CD14-positive monocyte (primary cell): Measurements from ENCODE around the gene AKR1C8. TPM values are rescaled to one million over a fixed set of nuclear protein-coding genes. Genes with fewer than 3 reads are reported as not detected.
"Not testable (repeated sequence)": the region's sequence is repeated elsewhere in the genome, so short reads cannot be mapped to it uniquely, and the experiment has no call there.

Source experiments
- DNase-seq, 3 donors: peaks; one replicate each; pipeline ENCODE4 v3.0.0-alpha.2; 2011 to 2022
- H2AFZ ChIP-seq: 2 replicates; pipeline ENCODE4 v1.6.0; 2012; ENCODE audit warnings: mild to moderate bottlenecking, low read depth, low read length, inconsistent platforms; ENCODE audit not compliant: insufficient read depth, poor library complexity, severe bottlenecking
- H3K27ac ChIP-seq, 2 donors: 1 replicate in 1 of 2; 2 replicates in 1 of 2; pipeline ENCODE4 v1.5.1; 2012 to 2013; ENCODE audit warnings: low read length in 2 of 2, control low read depth in 1 of 2, inconsistent platforms in 1 of 2, low read depth in 1 of 2, mild to moderate bottlenecking in 1 of 2
- H3K27me3 ChIP-seq, 2 donors: one replicate each; pipeline versions ENCODE4 v1.6.0 to v1.6.1; 2011 to 2013; ENCODE audit warnings: low read length in 2 of 2; ENCODE audit not compliant: control insufficient read depth in 2 of 2, insufficient read depth in 2 of 2
- H3K36me3 ChIP-seq, 2 donors: replicated peaks in 1 of 2; 1 replicate in 1 of 2; 2 replicates in 1 of 2; pipeline versions ENCODE4 v1.5.1 to v1.6.1; 2012 to 2013; ENCODE audit warnings: low read length in 2 of 2, control low read depth in 1 of 2, inconsistent platforms in 1 of 2, mild to moderate bottlenecking in 1 of 2; ENCODE audit not compliant: insufficient read depth in 2 of 2, control insufficient read depth in 1 of 2
- H3K4me1 ChIP-seq, 2 donors: 1 replicate in 1 of 2; 2 replicates in 1 of 2; pipeline versions ENCODE4 v1.5.1 to v1.6.1; 2012 to 2013; ENCODE audit warnings: low read length in 2 of 2, control low read depth in 1 of 2, inconsistent platforms in 1 of 2, mild to moderate bottlenecking in 1 of 2, moderate library complexity in 1 of 2; ENCODE audit not compliant: insufficient read depth in 2 of 2, control insufficient read depth in 1 of 2
- H3K4me2 ChIP-seq: replicated peaks from 2 replicates; pipeline ENCODE3; 2012; ENCODE audit warnings: low read length, moderate library complexity, mild to moderate bottlenecking; ENCODE audit not compliant: poor library complexity, severe bottlenecking; ENCODE audit errors: extremely low read depth
- H3K4me3 ChIP-seq, 3 experiments: fragments of 200-600 bp in 1 of 3; sonication (generic) in 1 of 3; replicated peaks in 1 of 3; 1 replicate in 2 of 3; 2 replicates in 1 of 3; pipeline ENCODE4 v1.5.1; 2011 to 2013; ENCODE audit warnings: low read length in 3 of 3, mild to moderate bottlenecking in 3 of 3, control low read depth in 2 of 3, low read depth in 2 of 3, inconsistent platforms in 1 of 3, moderate library complexity in 1 of 3
- H3K79me2 ChIP-seq: 2 replicates; pipeline ENCODE4 v1.6.0; 2012; ENCODE audit warnings: mild to moderate bottlenecking, control low read depth, inconsistent platforms, low read length, moderate library complexity; ENCODE audit not compliant: insufficient read depth
- H3K9ac ChIP-seq: 2 replicates; pipeline ENCODE4 v1.6.0; 2017; ENCODE audit warnings: low read length, mild to moderate bottlenecking; ENCODE audit not compliant: insufficient read depth, poor library complexity, severe bottlenecking
- H3K9me3 ChIP-seq, 2 donors: replicated peaks in 1 of 2; 1 replicate in 1 of 2; 2 replicates in 1 of 2; pipeline versions ENCODE4 v1.5.1 to v1.6.1; 2012 to 2013; ENCODE audit warnings: low read length in 2 of 2, control low read depth in 1 of 2; ENCODE audit not compliant: control insufficient read depth in 1 of 2, insufficient read depth in 1 of 2
- H4K20me1 ChIP-seq: 2 replicates; pipeline ENCODE4 v1.6.0; 2012; ENCODE audit warnings: mild to moderate bottlenecking, low read length, control low read depth, moderate library complexity; ENCODE audit not compliant: insufficient read depth
- H3K27ac Mint-ChIP-seq, 7 donors: one replicate each; pipeline ENCODE4 v1.8.0; 2020; ENCODE audit warnings: mild to moderate bottlenecking in 7 of 7, mixed read lengths in 7 of 7, moderate library complexity in 6 of 7, inconsistent platforms in 2 of 7
- H3K27me3 Mint-ChIP-seq, 3 donors: one replicate each; pipeline ENCODE4 v1.8.0; 2021 to 2022; ENCODE audit warnings: low read depth in 3 of 3, mild to moderate bottlenecking in 3 of 3, mixed read lengths in 3 of 3, moderate library complexity in 3 of 3, inconsistent platforms in 1 of 3
- H3K36me3 Mint-ChIP-seq, 2 donors: one replicate each; pipeline ENCODE4 v1.8.0; 2020; ENCODE audit warnings: mixed read lengths in 2 of 2, inconsistent platforms in 1 of 2, mild to moderate bottlenecking in 1 of 2
- H3K4me1 Mint-ChIP-seq: one replicate; pipeline ENCODE4 v1.8.0; 2020; ENCODE audit warnings: mild to moderate bottlenecking, mixed read lengths
- H3K4me3 Mint-ChIP-seq, 2 donors: one replicate each; pipeline ENCODE4 v1.8.0; 2020; ENCODE audit warnings: mild to moderate bottlenecking in 2 of 2, mixed read lengths in 2 of 2, moderate library complexity in 1 of 2
- H3K9me3 Mint-ChIP-seq, 7 donors: one replicate each; pipeline ENCODE4 v1.8.0; 2020 to 2022; ENCODE audit warnings: mixed read lengths in 7 of 7, mild to moderate bottlenecking in 6 of 7, moderate library complexity in 6 of 7, inconsistent platforms in 2 of 7
- WGBS: methylation state at CpG from one replicate; pipeline ENCODE4 v1.1.5; 2013; ENCODE audit warnings: missing lambda C conversion rate; ENCODE audit not compliant: insufficient coverage; 5-methylcytosine and 5-hydroxymethylcytosine counted together
- intact Hi-C, 2 donors: fragments of 100-400 bp; cut with micrococcal nuclease; formaldehyde crosslinking; loops; one replicate each; pipeline versions ENCODE4 v1.15.0 to v1.15.1; 2023
- polyA plus RNA-seq, 3 donors: library from polyadenylated mRNA; depleted of rRNA in 1 of 3; unstranded in 2 of 3; stranded (reverse) in 1 of 3; fragments of 300-500 nt in 2 of 3; fragments of >200 nt in 1 of 3; fragmentation: Illumina TruSeq in 2 of 3; gene quantifications; 1 replicate in 2 of 3; 2 replicates in 1 of 3; pipeline ENCODE4 v1.2.3, GENCODE V29; 2012 to 2021
- TF ChIP-seq, protein P1 (sequence below): fragments of 200-600 bp; IDR thresholded peaks from one replicate; pipeline ENCODE4 v1.8.0; 2022; ENCODE audit warnings: antibody characterized with exemption, mild to moderate bottlenecking

AKR1C8 gene
- polyA plus RNA-seq, 3 donors = not detected

DNA sequence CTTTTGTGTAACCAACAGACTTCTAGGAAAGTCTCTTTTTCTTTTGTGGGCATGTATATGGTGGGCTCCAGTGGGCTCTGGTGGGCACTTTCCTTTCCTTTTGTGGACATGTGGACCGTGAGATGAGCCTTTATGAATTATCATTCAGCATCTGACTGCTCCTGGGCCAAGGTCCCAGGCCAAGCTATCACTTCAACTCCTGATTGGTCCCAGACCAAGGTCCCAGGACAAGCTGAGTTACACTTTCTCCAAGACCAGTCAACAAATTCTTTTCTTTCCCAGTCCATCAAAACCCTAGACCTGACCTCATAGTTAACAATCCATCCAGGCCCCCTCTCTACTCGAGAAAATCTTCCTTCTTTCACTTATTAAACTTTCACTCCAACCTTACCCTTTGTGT lies 1.0 kb downstream of the AKR1C8 start:
- H3K4me1 Mint-ChIP-seq = no peaks in the 10 kb centered on the region
- H3K36me3 ChIP-seq = no peaks in the 10 kb centered on the region
- no peaks in the 10 kb centered on the region for H3K79me2 ChIP-seq
- DNase-seq = no peak
- TF ChIP-seq, protein P1, sequence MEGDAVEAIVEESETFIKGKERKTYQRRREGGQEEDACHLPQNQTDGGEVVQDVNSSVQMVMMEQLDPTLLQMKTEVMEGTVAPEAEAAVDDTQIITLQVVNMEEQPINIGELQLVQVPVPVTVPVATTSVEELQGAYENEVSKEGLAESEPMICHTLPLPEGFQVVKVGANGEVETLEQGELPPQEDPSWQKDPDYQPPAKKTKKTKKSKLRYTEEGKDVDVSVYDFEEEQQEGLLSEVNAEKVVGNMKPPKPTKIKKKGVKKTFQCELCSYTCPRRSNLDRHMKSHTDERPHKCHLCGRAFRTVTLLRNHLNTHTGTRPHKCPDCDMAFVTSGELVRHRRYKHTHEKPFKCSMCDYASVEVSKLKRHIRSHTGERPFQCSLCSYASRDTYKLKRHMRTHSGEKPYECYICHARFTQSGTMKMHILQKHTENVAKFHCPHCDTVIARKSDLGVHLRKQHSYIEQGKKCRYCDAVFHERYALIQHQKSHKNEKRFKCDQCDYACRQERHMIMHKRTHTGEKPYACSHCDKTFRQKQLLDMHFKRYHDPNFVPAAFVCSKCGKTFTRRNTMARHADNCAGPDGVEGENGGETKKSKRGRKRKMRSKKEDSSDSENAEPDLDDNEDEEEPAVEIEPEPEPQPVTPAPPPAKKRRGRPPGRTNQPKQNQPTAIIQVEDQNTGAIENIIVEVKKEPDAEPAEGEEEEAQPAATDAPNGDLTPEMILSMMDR = no peak
- peaks cover 0 to 7% of the 10 kb centered on the region in 2 donors for H3K9me3 ChIP-seq
- H3K9ac ChIP-seq = no peak overlapping the region
- H3K9me3 Mint-ChIP-seq = peaks cover 5 to 22% (median 14%) of the 10 kb centered on the region in 7 donors
- no peak overlapping the region for H2AFZ ChIP-seq
- H3K4me1 ChIP-seq = no peaks in the 10 kb centered on the region
- 100% methylated on average over 2 of the region's 2 CpGs for WGBS
- intact Hi-C loops = no loop called here
- no peak overlapping the region for H3K4me2 ChIP-seq
- no peak overlapping the region for H3K27ac ChIP-seq
- no peak overlapping the region for H3K4me3 ChIP-seq
- H4K20me1 ChIP-seq = no peaks in the 10 kb centered on the region
- H3K36me3 Mint-ChIP-seq = no peaks in the 10 kb centered on the region
- H3K27me3 Mint-ChIP-seq = no peaks in the 10 kb centered on the region
- no peak overlapping the region for H3K4me3 Mint-ChIP-seq
- no peak overlapping the region for H3K27ac Mint-ChIP-seq
- no peaks in the 10 kb centered on the region for H3K27me3 ChIP-seq

DNA sequence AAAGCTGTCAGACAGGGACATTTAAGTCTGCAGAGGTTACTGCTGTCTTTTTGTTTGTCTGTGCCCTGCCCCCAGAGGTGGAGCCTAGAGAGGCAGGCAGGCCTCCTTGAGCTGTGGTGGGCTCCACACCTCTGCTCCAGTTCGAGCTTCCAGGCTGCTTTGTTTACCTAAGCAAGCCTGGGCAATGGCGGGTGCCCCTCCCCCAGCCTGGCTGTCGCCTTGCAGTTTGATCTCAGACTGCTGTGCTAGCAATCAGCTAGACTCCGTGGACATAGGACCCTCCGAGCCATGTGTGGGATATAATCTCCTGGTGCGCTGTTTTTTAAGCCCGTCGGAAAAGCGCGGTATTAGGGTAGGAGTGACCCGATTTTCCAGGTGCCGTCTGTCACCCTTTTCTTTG lies 4.4 kb downstream of the AKR1C8 start:
- intact Hi-C loops, H3K9ac ChIP-seq, H3K4me3 Mint-ChIP-seq, H3K9me3 ChIP-seq, H3K27ac ChIP-seq, H3K79me2 ChIP-seq, H2AFZ ChIP-seq, H3K27ac Mint-ChIP-seq, H3K27me3 Mint-ChIP-seq, H3K27me3 ChIP-seq, H3K4me2 ChIP-seq, DNase-seq, H3K36me3 ChIP-seq, H3K4me1 Mint-ChIP-seq, H3K4me3 ChIP-seq, H4K20me1 ChIP-seq, H3K4me1 ChIP-seq, H3K36me3 Mint-ChIP-seq: not testable (repeated sequence)
- H3K9me3 Mint-ChIP-seq = peaks cover 5 to 25% (median 15%) of the 10 kb centered on the region in 7 donors
- 100% methylated on average over 8 of the region's 12 CpGs for WGBS

DNA sequence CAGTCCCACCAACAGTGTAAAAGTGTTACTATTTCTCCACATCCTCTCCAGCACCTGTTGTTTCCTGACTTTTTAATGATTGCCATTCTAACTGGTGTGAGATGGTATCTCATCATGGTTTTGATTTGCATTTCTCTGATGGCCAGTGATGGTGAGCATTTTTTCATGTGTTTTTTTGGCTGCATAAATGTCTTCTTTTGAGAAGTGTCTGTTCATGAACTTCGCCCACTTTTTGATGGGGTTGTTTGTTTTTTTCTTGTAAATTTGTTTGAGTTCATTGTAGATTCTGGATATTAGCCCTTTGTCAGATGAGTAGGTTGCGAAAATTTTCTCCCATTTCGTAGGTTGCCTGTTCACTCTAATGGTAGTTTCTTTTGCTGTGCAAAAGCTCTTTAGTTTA lies 9.4 kb downstream of the AKR1C8 start:
- H3K27me3 Mint-ChIP-seq, H3K4me1 Mint-ChIP-seq, DNase-seq, H3K9me3 ChIP-seq, H4K20me1 ChIP-seq, H3K4me2 ChIP-seq, H3K9ac ChIP-seq, H3K27ac ChIP-seq, H3K36me3 ChIP-seq, H3K36me3 Mint-ChIP-seq, H3K27me3 ChIP-seq, H3K27ac Mint-ChIP-seq, H3K79me2 ChIP-seq, H3K4me3 ChIP-seq, H3K4me1 ChIP-seq, H2AFZ ChIP-seq, intact Hi-C loops, H3K4me3 Mint-ChIP-seq: not testable (repeated sequence)
- H3K9me3 Mint-ChIP-seq = peaks cover 0 to 18% (median 9%) of the 10 kb centered on the region in 7 donors
- no CpG with 5 or more reads among the region's 3 CpGs for whole genome bisulfite sequencing
